GM18867 (cell line): Measurements from ENCODE around the gene FBLN5.

Source experiments
- ATAC-seq: cut with Tn5 transposase; IDR thresholded peaks from one replicate; pipeline ENCODE4 v1.9.1; 2021; ENCODE audit warnings: mild to moderate bottlenecking, moderate library complexity; ENCODE audit not compliant: unreplicated experiment

The FBLN5 gene

GRCh38 chr14:91947475-91948184 lies at the start of gene FBLN5:
Gene FBLN5, minus strand, starts transcription at chr14:91947694. Its CDS starts 465 bp downstream, at chr14:91947229.
- ATAC-seq, result no peak

- no peak for ATAC-seq
Observed at GRCh38 chr14:91996948-91997371, 49.5 kb upstream of the FBLN5 start.

DNA sequence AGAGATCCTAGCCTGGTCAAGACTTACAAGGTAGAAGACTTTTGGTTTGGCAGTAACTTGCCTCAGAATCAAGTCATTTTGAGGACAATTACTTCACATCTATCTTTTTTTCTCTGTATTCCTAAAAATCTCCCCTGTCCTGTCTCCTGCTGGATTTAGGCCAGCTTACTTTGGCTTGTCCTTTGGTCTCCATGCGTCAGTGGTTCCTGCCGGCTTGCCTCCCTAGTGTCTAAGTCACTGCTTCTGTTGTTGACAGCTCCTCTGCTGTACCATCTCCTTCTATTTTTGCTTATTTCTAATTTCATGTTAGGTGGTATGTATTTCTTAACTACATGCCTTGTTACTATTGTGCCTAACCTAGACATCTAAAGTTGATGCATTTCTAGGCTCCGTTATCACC lies 39.7 kb upstream of the FBLN5 start:
- ATAC-seq, result no peak

GRCh38 chr14:91985521-91986255 lies 38.2 kb upstream of the FBLN5 start:
- no peak for ATAC-seq

GRCh38 chr14:91985008-91985407 lies 37.5 kb upstream of the FBLN5 start:
- ATAC-seq, result no peak

DNA sequence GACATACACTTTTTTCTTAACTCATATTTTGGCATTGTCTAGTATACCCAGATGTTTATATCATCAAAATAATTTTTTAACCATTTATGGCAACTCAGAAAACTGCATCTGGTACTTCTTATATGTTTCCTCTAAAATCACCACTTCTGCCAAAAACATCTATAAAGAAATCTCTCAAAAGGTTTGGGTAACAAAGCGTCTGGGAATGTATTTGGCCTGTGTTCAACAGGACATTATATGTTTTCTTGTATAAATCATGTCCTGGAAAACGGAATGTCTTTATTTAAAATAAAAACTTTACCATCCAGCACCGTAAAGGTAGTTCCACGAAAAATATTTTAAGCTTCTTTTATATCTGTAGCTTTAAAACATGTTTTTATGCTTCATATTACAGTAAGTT lies 36.1 kb upstream of the FBLN5 start:
- no peak for ATAC-seq

DNA sequence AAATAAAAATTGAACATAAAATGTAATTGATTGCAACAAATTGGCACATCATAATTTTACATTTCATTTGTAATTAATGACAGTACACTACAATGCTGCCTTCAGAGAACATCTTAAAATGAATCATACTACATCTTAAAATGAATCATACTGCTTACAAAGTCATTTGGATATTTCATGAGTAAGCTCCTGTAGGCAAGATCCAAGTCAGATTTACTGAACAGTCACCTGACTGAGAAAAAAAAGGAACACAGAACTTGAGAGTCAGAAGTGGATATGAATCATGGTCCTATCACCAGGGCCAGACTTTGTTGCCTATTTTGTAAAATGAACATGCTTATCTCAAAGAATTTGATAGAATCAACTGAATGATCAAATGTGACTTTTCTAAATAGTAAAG lies 32.7 kb upstream of the FBLN5 start:
- ATAC-seq, result no peak

GRCh38 chr14:91977884-91978283 lies 30.4 kb upstream of the FBLN5 start:
- no peak for ATAC-seq

DNA sequence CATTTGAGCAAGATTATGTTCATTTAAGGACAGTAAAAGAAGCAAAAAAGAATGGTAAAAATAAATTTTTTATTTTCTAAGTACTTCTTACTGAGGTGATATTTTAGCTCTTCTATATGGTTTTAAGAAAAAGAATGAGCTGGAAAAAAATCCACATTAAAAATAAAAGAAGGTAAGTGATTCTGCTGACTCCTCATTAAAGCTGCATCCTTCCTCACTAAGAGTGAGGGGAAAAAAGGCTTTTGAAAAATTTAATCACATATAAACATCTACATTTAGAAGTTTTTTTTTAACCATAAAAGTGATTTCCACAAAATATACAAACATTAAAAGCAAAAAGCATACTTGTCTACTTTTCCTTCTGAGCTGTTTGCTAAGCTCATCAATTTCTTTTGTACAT lies 28.3 kb upstream of the FBLN5 start:
- ATAC-seq, result no peak

DNA sequence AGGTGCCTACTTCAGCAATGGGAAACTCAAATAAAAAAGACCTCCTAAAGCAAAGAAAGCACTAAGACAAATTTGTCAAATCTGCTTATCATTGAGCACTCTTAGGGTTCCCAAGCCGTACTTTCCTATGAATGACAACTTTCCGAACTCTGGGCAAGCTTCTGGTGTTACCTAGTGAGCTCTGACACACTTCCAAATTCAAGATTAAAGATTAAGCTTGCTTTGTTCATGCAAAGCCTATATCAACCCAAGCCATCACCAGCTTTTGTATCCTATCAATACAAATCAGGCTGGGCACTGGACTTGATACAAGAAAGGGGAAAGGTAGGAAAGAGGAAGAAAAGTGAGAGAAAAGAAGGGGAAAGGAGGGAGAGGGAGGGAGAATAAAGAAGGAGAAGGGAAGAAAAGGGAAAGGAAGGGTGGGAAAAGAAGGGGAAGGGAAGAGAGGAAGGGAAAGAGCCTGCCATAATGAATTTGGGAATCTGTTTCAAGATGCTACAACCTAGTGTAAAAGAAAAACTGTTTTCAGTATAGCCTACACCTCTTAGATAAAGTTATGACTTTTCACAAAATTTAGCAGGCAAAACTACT lies 23.8 kb upstream of the FBLN5 start:
- no peak for ATAC-seq

DNA sequence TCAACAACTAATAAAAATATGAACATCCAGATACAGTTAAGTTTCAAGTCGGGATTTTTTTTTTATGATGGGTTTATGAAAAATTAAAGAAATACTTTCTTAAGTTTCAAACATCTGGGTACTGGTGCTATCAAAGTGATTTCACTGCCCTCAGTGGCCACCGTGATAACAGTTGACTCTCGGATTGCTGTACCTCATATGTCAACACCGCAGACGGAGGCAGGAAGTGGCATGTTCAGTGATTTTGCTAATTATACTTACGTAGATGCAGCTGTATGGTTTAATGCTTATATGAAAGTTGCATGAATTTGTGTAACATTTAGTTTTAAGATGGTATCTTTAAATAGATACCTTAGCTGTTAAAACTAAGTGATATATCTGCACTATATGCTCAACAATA lies 20.8 kb upstream of the FBLN5 start:
- no peak for ATAC-seq

GRCh38 chr14:91964724-91965123 lies 17.2 kb upstream of the FBLN5 start:
- no peak for ATAC-seq

- ATAC-seq, result no peak
Observed at GRCh38 chr14:91964011-91964410, 16.5 kb upstream of the FBLN5 start.

- no peak for ATAC-seq
Observed at GRCh38 chr14:91963465-91963864, 16.0 kb upstream of the FBLN5 start.

GRCh38 chr14:91961297-91962220 lies 14.1 kb upstream of the FBLN5 start:
- no peak for ATAC-seq

DNA sequence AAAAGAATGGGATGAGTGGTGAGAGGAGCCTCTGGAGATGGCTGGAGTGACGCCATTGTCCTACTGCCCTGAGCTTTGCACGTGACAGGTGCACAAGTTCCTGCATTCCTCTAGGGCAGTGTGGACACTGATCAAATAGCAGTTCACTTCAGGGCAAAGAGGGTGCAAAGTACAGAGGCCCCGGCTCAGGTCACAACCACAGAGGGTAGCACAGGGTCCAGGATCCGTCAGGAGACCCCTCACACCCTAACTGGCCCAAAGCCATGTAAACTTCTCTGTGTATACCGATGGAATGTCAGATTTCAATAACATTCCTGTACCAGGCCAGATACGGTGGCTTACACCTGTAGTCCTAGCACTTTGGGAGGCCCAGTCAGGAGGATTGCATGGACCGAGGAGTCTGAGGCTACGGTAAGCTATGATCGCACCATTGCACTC lies 10.4 kb upstream of the FBLN5 start:
- ATAC-seq, result no peak

DNA sequence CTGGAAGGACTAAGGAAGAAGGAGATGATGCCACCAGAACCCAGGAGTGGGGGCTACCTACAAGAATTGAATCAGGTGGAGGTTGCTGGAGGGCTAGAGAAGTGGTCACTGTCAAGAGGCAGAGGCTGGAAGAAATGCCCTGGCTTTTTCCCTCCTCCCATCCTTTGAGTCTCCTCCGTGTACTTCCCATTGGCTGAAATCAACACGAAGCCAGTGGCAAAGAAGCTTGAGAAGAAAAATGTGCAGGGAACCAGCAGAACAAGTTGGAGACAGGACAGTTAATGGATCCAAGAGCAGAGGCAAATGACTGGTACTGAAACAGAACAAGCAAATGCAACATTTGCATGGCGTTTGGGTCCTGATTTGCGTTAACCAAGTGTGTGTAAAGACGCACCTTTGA lies 9.1 kb upstream of the FBLN5 start:
- no peak for ATAC-seq

- no peak for ATAC-seq
Observed at GRCh38 chr14:91955168-91955567, 7.7 kb upstream of the FBLN5 start.

- no peak for ATAC-seq
Observed at GRCh38 chr14:91953170-91953985, 5.9 kb upstream of the FBLN5 start.
